GM19023 (cell line): ENCODE data around the gene SUSD6.

Experiments
- ATAC-seq: cut with Tn5 transposase; IDR thresholded peaks from one replicate; pipeline ENCODE4 v1.9.1; 2021; ENCODE audit warnings: mild to moderate bottlenecking, moderate library complexity; ENCODE audit not compliant: unreplicated experiment

The SUSD6 gene, protein sequence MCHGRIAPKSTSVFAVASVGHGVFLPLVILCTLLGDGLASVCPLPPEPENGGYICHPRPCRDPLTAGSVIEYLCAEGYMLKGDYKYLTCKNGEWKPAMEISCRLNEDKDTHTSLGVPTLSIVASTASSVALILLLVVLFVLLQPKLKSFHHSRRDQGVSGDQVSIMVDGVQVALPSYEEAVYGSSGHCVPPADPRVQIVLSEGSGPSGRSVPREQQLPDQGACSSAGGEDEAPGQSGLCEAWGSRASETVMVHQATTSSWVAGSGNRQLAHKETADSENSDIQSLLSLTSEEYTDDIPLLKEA

DNA sequence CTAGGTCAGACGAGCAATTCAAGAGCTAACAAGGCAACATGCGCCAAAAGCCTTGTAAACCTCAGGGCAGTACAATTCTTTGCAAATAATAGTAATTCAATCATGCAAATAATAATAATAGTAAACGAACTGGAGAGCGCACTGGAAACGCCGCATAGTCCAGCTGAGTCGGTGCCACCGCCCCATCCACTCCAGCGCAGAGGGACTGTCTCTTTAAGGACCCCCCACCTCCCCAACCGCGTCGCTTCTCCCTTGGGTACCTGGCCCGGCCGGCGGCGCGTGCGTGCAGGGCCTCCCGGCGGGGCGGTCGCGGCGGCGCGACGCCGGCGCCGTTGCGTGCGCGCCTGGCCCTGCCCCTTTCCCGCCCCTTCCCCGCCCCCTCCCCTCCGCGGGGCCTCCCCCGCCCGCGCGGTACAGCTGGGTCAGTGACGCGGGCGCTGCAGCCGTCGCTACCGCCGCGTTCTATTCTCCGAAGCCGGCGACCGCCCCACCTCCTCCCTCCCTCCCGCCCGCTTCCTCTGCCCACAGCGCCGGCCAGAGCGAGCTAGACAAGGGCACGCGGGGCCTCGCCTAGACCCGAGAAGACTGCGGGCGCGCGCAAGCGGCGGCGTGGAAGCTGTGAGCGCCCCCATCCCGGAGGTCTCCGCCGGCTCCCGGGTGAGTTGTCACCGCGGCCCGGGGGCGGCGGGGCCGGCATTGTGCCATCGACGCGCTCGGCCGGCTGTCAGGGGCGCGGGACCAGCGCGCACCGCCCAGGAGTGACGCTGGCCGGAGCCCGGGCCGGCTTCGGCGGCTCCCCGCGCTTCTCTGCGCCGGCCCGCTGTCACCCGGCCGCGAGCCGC, at the start of gene SUSD6:
SUSD6 (plus strand) TSS at position 425 of the 842 bp plus-strand sequence. CDS start 46,997 bp downstream, outside the sequence.
- ATAC-seq = peak; percentile 70

DNA sequence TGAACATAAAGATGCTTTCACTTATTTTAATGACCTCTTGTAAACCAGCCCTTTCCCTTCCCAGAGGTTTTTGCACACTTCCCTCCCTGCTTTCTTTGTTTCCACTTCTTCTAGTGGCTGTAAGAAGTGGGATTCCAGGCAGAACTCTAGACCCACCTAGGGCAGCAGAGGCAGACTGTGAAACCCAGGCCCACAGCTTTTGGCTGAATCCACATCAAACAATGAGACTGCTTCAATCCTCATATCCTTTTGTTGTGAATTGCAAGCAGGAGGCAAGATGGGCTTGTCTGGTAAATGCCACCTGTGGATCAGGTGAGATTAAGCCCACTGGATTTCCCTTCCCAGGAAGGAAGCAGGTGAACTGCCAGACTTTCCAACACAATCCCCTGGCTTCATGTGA, 49.5 kb upstream of the SUSD6 start:
- no peak for ATAC-seq

DNA sequence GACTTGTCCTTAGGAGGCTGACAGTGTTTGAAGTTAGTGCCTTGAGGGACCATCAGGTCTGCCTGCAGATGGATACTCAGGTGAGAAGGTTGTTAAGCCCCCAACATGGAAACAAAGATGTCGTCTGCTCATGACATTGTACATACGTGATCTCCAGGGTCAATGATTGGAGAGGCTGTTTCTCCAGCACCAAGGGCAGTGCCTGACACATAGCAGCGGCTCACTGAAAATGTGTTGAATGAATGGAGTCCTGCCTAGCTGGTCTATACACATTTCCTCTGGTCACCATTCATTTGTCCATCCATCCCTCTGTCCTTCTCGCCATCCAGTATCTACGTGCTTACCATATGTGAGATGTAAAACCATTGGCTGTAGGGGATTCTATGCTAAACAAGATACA, 43.8 kb upstream of the SUSD6 start:
- no peak for ATAC-seq

DNA sequence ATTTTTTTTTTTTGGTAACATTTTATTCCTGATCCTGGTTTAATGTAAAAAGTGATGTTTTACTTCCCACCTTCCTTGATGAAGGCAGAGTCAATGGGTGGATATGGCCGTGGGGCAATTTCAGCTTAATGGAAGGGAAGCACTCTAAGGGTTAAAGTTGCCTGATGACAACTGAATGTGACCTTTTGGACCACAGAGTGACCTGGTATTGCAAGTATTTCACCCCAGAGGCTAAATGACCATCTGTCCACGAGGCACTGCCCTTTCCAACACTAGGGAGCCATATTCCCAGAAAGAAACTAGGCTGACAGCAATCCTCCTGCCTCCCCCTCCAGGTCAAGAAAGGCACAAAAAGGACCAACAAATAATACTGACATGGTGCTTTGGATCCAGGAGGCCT, 41.5 kb upstream of the SUSD6 start:
- no peak for ATAC-seq

DNA sequence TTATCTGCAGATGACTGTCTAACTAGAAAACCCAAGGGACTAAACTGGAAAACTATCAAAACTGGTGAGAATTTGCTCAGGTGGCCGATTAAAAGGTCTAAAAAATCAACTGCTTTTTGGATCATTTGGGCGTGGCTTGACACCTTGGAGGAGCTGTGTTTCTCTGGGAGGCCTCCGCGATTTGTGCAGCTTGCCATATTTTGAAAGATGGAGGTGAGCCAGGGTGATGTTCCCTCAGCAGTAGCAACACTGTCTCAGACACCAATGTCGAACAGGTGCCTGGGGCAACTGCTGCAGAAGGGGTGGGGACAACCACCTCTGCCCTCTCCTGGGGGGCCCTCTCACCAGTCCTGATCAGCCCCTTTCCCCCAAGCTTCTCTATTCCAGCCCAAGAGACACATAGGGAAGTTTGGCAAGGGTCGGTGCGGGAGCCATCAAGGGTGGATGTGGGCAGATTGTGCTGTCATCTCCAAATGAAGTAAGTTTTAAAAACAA, 40.5 kb upstream of the SUSD6 start:
- no peak for ATAC-seq

DNA sequence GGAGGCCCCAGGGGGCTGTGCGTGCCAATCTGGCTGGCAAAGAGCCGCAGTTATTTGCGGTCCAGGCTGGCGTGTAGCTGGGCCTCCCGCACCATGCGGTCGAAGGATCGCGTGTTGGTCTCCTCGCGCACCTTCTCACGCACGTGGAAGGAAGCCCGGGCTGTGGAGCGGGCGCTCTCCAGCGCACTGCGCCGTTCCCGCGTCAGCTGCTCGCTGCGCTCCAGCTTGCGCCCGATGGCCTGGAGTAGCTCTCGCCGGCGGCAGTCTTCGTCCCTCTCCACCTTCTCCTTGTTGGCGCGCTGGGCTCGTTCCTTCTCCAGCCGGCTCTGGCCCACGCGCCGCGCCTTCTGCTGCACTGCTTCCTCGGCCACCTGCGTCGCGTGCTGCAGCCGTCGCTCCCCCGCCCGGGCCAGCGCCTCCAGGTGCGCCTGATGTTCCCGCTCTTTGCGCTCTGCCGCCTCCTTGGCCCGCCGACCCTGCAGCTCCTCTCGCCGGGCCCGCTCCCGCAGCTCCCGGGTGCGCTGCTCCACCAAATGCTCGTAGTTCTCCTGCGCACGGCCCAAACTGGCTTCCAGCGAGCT, 39.9 kb upstream of the SUSD6 start:
- ATAC-seq = no peak

DNA sequence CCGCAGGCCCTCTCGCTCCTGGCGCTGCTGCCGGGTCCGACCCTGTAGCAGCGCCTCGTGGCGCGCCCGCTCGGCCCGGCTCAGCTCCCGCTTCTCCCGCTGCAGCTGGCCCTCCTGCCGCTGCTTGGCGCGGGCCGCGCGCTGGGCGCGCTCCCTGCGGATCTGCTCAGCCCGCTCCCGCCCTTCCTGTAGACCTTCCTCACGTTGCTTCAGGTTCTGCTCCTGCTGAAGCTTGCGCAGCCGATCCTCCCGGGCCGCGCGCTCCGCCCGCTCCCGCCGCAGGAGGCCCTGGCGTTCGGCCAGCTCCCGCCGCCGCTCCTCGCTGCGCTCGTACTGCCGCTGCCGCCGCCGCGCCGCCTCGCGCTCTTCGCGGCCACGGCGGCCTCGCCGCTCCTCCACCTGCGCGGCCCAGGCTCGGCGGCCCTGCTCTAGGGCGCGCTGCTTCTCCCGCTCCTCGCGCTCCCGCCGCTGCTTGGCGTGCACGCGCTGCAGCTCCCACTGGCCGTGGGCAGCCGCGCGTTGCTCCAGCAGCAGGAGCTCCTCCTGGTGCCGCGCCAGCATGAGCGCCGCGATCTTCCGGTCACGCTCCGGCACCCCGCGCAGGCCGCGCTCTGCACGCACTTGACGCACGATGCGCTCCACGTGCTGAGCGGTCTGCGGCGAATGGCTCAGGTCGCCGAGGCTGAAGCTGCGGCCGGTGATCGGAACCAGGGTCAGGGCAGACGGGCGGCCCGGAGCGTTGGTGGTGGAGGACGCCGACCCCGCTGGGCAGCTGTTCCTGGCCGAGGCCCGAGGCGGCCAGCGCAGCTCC, 39.2 kb upstream of the SUSD6 start:
- ATAC-seq = no peak

DNA sequence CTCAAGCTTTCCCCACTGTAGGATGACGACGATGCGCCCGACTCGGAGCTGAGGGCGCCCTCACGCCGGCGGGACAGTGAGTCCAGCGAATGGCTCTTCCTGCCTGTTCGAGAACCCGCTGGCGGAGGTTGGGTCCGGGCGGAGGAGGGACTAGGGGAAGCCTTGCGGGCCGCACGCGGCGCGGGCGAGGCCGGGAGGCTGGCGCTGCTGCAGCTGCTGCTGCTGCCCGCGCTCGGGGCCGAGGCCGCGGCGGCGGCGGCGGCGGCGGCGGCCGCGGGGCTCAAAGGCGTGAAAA, 38.6 kb upstream of the SUSD6 start:
- ATAC-seq = no peak

DNA sequence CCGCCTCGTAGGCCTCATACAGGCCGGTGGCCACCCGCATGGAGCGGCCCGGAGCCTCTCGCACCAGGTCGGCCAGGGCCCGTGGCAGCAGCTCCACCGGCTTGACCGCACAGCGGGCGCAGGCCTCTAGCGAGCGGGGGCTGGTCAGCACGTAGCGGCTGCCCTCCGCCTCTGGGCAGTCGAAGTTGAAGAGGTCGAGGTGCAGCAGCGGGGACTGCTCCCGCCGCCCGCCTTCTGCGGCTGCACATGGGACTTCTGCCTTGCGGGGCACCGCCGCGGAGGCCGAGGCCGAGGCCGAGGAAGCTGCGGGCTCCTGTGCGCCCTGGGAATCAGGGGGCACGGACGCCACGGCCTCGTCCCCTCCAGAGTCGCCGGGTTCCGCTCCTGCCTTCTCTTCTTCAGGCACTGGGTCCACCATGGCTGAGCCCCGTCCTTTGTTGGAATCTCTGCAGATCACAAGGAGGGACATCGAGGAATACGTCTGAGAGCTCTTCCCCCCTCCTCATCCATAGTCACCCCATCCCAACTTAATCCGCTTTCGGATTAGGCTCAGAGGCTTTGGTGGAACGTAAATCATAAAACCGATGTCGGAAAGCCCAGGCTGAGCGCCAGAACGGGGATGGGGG, 38.1 kb upstream of the SUSD6 start:
- no peak for ATAC-seq

DNA sequence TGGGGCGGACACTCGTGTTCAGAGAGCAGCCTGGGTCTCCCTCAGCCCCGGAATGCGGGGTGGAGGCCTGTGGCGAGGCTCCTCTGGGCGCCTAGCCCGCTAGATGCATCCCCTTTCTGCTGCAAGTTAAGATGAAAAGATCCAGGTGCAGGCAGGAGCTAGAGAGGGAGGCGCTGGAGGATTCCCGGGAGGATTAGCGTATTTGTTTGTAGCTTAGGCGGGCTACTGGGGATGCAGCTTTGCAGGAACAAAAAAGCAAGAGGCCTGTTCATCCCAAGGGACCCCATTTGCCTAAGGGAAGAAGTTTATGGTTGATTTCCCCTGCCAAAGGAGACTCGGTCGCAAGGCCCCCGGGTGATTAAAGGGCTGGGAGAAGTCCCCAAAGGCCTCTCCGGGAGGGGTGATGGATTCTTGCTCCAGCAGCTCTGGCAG, 37.5 kb upstream of the SUSD6 start:
- no peak for ATAC-seq

DNA sequence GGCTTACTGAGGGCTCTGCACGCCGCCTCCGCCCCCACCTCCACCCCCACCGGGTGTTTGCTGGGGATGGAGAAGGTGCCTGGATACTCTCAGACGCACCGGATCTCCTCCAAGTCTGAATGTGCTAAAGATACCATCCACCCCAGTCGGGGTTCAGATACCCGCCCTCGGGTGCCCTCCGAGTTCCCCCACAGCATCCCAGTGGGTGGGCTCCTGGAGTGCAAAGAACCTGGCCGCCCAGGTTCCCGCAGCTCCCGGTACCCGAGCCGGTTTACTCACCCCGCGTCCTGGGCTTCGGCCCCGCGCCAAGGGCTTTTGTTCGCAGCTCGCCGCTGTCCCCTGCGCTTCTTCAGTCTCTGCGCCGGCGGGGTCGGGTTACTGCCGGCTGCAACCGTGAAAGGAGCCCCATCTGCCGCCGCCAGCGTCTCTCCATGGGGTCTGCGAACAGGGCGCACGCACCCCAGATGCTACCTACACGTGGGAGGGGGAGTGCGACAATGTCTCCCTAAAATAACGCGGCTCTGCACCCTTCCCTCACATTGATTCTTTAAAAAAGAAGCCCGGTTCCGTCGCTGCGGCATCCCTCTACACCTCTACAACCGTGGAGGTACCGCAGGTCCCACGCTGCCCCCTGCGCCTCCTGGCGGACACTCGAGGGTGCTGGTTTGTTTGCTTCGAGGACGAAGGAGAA, 37.0 kb upstream of the SUSD6 start, which contains the start of gene CCDC177:
CCDC177 (minus strand) TSS at position 609 of the 691 bp plus-strand sequence. CDS start 1,249 bp downstream, outside the sequence.
- no peak for ATAC-seq

DNA sequence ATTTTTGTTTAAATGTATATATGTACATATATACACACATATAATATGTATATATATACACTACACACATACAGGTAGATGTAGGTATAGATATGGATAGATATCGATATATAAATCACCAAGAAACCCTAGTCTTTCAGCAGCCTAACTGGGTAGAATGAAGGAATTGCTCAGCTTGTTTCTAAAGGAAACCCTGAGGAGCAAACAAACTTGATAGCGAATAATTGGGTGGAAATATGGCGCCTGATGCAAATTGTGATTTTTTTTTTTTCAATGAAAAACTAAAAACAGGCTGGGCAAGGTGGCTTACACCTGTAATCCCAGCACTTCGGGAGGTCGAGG, 36.5 kb upstream of the SUSD6 start:
- no peak for ATAC-seq

DNA sequence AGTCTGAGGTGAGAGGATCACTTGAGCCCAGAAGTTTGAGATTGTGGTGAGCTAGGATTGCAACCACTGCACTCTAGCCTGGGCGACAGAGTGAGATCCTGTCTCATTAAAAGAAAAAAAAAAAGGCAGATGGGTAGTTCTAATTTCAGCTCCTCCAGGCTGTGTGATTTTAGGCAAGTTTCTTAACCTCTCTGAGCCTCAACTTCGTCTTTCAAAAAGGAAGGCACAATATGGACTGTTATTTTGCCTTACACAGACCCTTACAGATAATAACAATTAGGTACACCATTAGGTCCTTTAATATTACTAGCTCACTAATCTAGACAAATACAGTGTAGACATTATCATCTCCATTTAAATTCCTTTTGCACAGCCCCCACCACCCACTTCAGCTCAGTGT, 31.9 kb upstream of the SUSD6 start:
- ATAC-seq = no peak

DNA sequence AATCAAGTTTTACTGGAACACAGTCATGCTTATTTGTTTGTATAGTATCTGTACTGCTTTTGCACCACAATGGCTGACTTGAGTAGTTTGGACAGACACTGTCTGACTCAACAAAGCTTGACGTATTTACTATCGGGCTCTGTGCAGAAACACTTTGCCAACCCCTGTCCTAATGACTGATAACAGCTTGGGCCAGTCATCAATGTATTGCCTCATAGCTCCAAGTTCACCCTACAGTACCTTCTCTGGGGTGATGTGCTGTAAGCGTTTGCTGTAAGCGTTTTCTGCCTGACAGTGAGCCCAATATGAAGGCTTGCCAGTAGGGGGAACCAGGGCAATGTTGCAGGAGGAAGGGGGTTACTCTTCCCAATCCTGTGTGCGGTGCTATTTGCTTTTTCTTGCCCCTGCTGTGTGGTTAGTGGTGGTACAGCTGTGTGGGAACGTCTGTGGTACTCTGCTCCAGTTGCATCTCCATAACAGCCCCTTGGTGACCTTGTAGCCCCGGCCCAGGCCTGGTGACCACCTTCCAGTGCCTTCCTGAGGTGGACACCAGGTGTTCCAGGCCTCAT, 31.3 kb upstream of the SUSD6 start:
- no peak for ATAC-seq

DNA sequence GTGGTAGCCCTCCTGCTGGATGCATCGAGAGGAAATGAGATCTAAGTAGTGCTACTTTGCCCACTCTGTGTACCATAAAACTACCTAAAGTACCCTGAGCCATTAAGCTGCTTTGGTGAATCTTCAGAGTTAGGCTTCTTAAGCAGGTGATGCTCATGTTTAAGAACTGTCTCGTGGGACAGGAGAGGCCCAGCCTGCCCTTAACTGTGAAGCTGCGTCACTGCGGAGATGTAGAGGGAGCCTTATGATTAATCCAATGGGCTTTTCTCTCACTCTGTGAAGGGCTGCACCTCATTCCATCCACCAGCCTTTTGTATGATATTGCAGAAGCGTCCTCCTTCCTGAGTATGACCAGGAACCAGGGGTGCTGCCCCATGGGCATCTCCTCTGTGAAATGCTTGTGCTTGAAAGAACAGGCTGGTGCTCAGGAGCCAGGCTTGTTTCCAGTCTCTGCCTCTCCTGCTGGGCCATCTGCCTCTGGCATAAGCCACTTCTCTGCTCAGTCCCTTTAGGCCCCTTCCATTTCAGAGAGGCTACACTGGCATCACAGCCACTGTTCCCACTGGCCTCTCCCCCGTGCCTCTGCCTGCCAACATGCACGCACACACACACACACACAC, 30.0 kb upstream of the SUSD6 start:
- ATAC-seq = no peak

DNA sequence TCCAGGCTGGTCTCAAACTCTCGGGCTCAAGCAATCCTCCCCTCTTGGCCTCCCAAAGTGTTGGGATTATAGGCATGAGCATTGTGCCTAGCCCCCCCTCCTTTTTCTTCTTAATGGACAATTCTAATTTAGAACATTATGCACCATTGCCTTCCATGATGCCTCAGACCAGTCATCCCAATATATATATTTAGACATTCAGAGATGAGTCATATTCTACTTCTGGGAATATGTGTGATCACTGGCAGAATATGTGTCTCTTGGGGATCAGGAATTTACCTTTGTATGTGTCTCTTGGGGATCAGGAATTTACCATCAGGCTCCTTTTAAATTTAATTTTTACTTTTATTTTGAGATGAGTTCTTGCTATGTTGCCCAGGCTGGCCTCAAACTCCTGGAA, 29.2 kb upstream of the SUSD6 start:
- no peak for ATAC-seq

DNA sequence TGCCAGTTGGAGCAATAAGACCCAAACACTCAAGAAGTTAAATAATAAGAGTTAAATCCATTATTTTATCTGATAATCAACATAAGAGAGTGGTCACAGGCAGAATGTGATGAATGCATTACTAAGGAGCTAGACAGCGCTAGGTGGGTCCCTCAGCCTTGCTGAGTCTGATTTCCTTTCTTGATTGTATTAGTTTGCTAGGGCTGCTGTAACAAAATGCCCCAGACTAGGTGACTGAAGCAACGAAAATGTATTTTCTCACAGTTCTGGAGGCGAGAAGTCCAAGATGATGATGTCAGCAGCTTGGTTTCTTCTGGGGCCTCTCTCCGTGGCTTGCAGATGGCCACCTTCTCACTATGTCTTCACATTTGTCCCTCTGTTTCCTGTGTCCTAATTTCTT, 28.6 kb upstream of the SUSD6 start:
- no peak for ATAC-seq

DNA sequence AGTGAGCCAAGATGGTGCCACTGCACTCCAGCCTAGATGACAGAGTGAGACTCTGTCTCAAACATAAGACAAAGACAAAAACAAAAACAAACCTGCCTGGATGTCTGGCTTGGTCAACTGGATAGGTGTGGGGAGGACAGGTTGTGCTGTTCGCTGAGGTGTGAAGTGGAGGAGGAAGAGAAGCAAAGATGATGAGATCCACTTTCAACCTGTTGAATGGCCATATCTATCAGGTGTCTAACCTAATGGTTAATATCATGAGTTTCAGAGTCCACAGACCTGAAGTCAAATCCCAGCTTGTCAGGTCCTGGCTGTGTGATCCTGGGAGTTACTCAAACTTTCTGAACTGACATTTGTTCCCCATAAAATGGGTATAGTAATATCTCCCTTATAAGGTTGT, 27.0 kb upstream of the SUSD6 start:
- ATAC-seq = no peak

DNA sequence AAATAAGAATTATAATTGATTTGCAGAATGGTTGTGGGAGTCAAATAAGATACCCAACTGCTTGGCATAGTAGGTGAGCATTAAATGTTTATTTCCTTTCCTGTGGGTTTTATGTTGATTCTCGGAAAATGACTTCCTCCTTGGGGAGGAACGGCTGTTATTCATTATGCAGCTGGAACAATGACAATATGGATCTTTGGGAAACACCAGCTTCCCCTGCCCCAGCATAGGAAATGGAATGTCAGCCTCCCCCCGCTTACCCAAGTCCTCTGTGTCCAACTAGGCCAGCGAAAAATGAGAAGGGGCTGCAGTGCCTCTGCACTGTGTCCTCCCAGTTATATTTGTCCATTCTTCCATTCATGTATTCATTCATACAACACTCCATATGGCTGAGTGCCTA, 25.0 kb upstream of the SUSD6 start:
- ATAC-seq = no peak
